OCI-LY7 (cell line): Measurements from ENCODE around the gene TAAR8. TPM values are rescaled to one million over a fixed set of nuclear protein-coding genes. Genes with fewer than 3 reads are reported as not detected.

Source experiments
- BruUV-seq: library from RNA; stranded (reverse); fragments of 400-500 nt; replicated peaks from 2 replicates; lab custom pipeline; 2021; lab: Mats Ljungman, UMichigan
- CTCF ChIA-PET: fragments of 300-600 bp; sonication (Branson Sonifier 250); formaldehyde crosslinking; loops from one replicate; lab custom pipeline; 2022; ENCODE audit warnings: antibody characterized with exemption; ENCODE audit not compliant: unreplicated experiment; lab: Charles Lee
- POLR2A ChIA-PET: fragments of 300-600 bp; sonication (Branson Sonifier 250); formaldehyde crosslinking; loops from one replicate; lab custom pipeline; 2022; ENCODE audit warnings: antibody characterized with exemption; lab: Charles Lee
- DNase-seq: peaks from one replicate; pipeline ENCODE4 v3.0.0-alpha.2; 2015; ENCODE audit warnings: low spot score
- H2AFZ ChIP-seq: fragments of 200-600 bp; sonication (generic), shearing (Covaris generic); 2 replicates; pipeline ENCODE4 v1.6.1; 2014; ENCODE audit warnings: mild to moderate bottlenecking, antibody characterized with exemption, low read length, moderate library complexity
- H3K27ac ChIP-seq: fragments of 200-600 bp; sonication (generic); 2 replicates; pipeline ENCODE4 v1.5.1; 2014; ENCODE audit warnings: mixed run types, low read depth, mild to moderate bottlenecking, moderate library complexity, low read length, inconsistent platforms; ENCODE audit not compliant: poor library complexity, severe bottlenecking
- H3K36me3 ChIP-seq: fragments of 200-600 bp; sonication (generic); 2 replicates; pipeline ENCODE4 v1.6.1; 2014; ENCODE audit warnings: mild to moderate bottlenecking, antibody characterized with exemption, low read length, moderate library complexity, mixed read lengths; ENCODE audit not compliant: insufficient read depth
- H3K4me1 ChIP-seq: fragments of 200-600 bp; sonication (generic); 2 replicates; pipeline ENCODE4 v1.5.1; 2014; ENCODE audit warnings: mild to moderate bottlenecking, low read length; ENCODE audit not compliant: insufficient read depth, poor library complexity, severe bottlenecking
- H3K4me2 ChIP-seq: fragments of 200-600 bp; sonication (generic); 2 replicates; pipeline ENCODE4 v1.6.1; 2014; ENCODE audit warnings: mild to moderate bottlenecking, low read length
- H3K4me3 ChIP-seq: fragments of 200-600 bp; sonication (generic); 2 replicates; pipeline ENCODE4 v1.5.1; 2014; ENCODE audit warnings: mild to moderate bottlenecking, low read depth, low read length; ENCODE audit not compliant: poor library complexity, severe bottlenecking
- H3K79me2 ChIP-seq: fragments of 200-600 bp; sonication (generic); 2 replicates; pipeline ENCODE4 v1.6.1; 2016; ENCODE audit warnings: low read depth, mild to moderate bottlenecking, low read length, moderate library complexity, mixed read lengths; ENCODE audit not compliant: insufficient read depth
- H3K9me2 ChIP-seq: fragments of 200-600 bp; sonication (generic); 2 replicates; pipeline ENCODE4 v1.6.1; 2016; ENCODE audit warnings: mild to moderate bottlenecking, low read length, mixed read lengths; ENCODE audit not compliant: insufficient read depth
- H3K9me3 ChIP-seq: fragments of 200-600 bp; sonication (generic); 2 replicates; pipeline ENCODE4 v1.6.1; 2014; ENCODE audit warnings: mild to moderate bottlenecking, mixed run types, low read length, mixed read lengths
- H4K20me1 ChIP-seq: fragments of 200-600 bp; sonication (generic); 2 replicates; pipeline ENCODE4 v1.6.1; 2014; ENCODE audit warnings: mild to moderate bottlenecking, antibody characterized with exemption, low read length, moderate library complexity, mixed read lengths; ENCODE audit not compliant: insufficient read depth
- EZH2phosphoT487 ChIP-seq: fragments of 200-600 bp; sonication (generic); IDR thresholded peaks from 2 replicates; pipeline ENCODE4 v1.6.1; 2018; ENCODE audit warnings: low read depth, borderline replicate concordance, mild to moderate bottlenecking, mixed run types, antibody characterized with exemption, low read length, moderate library complexity, mixed read lengths
- intact Hi-C: fragments of 100-400 bp; cut with micrococcal nuclease; formaldehyde crosslinking; loops from one replicate; pipeline ENCODE4 v1.10.0; 2022; ENCODE audit not compliant: unreplicated experiment
- total RNA-seq, 2 experiments: library from RNA; depleted of rRNA in 1 of 2; stranded (reverse); fragments of >200 nt in 1 of 2; shearing (Covaris generic) in 1 of 2; gene quantifications; 2 replicates each; pipeline ENCODE4 v1.2.3, GENCODE V29; 2014 to 2022
- TF ChIP-seq, protein P1 (sequence below): fragments of 200-600 bp; sonication (generic); conservative IDR thresholded peaks from 2 replicates; pipeline ENCODE4 v1.5.1; 2014; ENCODE audit warnings: mild to moderate bottlenecking, antibody characterized with exemption, low read length, moderate library complexity, mixed read lengths

Gene TAAR8
- total RNA-seq, 2 experiments from 2014 or later = not detected

DNA sequence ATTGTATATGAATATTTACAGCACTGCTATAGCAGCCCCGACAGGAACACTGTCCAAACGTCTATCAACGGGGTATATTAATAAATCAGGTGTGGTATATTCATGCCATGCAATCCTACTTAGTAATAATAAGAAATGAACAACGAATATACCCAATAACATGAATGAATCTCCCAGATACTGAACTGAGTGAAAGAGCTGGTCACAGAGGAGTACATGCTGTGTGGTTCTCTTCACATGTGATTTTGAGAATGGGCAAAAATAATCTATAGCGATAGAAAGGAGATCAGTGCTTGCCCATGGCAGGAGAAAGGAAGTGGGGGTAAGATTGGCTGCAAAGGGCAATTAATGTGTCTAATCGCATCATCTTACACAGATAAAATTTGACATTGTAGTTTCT is 13.9 kb downstream of the TAAR8 start:
- no peaks in the 10 kb centered on the region for H3K79me2 ChIP-seq
- H2AFZ ChIP-seq = no peak overlapping the region
- no peaks in the 10 kb centered on the region for H3K4me1 ChIP-seq
- POLR2A ChIA-PET = interaction anchor here (1.6 kb wide), 1 partner anchor 26 kb away, joined by 3 read pairs; no protein-coding TSS in a partner anchor
- no peak overlapping the region for H3K4me2 ChIP-seq
- H3K27ac ChIP-seq = no peak overlapping the region
- no peak for TF ChIP-seq EZH2phosphoT487
- TF ChIP-seq, protein P1, sequence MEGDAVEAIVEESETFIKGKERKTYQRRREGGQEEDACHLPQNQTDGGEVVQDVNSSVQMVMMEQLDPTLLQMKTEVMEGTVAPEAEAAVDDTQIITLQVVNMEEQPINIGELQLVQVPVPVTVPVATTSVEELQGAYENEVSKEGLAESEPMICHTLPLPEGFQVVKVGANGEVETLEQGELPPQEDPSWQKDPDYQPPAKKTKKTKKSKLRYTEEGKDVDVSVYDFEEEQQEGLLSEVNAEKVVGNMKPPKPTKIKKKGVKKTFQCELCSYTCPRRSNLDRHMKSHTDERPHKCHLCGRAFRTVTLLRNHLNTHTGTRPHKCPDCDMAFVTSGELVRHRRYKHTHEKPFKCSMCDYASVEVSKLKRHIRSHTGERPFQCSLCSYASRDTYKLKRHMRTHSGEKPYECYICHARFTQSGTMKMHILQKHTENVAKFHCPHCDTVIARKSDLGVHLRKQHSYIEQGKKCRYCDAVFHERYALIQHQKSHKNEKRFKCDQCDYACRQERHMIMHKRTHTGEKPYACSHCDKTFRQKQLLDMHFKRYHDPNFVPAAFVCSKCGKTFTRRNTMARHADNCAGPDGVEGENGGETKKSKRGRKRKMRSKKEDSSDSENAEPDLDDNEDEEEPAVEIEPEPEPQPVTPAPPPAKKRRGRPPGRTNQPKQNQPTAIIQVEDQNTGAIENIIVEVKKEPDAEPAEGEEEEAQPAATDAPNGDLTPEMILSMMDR = no peak
- H4K20me1 ChIP-seq = no peaks in the 10 kb centered on the region
- H3K9me2 ChIP-seq = no peaks in the 10 kb centered on the region
- no TSS peak for BruUV-seq
- intact Hi-C loops = no loop called here
- CTCF ChIA-PET = no interaction called here
- no peaks in the 10 kb centered on the region for H3K9me3 ChIP-seq
- no peaks in the 10 kb centered on the region for H3K36me3 ChIP-seq
- no peak for DNase-seq
- H3K4me3 ChIP-seq = no peak overlapping the region

DNA sequence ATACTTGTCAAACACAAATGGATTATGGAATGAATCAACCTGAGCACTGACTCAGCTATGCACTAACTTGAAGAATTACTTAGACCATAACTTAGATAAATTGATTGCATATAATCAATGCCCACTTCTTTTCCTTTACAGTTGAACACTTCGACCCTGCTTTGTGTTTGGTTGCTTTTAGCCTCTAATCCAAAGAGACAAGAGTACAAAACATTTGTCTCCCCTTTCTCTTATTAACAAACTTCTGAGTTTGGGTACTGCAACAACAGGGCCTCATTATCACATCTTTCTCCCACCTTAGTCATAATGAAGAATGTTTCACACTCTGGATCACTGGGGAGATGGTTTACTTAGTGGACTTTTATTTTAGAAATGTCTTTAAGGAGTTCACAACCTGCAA is 15.1 kb downstream of the TAAR8 start:
- intact Hi-C loops = no loop called here
- no peak overlapping the region for H3K27ac ChIP-seq

DNA sequence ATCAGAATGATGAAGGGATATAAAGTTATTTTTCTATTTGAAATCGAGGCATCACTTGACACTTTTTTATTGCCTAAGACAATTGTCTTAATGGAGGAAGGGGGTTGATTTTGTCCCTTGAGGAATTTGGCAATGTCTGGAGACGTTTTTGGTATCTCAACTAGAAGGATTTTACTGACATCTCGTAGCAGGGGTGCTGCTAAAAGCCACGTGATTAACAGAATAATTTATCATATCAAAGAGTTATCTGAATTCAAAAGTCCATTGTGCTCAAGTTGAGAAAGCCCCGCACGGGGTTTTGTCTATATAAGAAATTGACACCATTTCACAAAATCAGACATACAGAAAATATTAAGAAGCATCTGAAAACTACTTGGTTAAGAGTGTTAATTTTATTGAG is 16.1 kb downstream of the TAAR8 start:
- DNase-seq = no peak
- Histone ChIP-seq H2AFZ (no peak overlapping the region), H3K9me2 (no peaks in the 10 kb centered on the region), H4K20me1 (no peaks in the 10 kb centered on the region), H3K36me3 (no peaks in the 10 kb centered on the region), H3K4me2 (no peak overlapping the region), H3K4me1 (no peaks in the 10 kb centered on the region), H3K79me2 (no peaks in the 10 kb centered on the region), H3K4me3 (no peak overlapping the region), H3K9me3 (no peaks in the 10 kb centered on the region), H3K27ac (no peak overlapping the region)
- intact Hi-C loops = no loop called here
- BruUV-seq = no TSS peak
- TF ChIP-seq, protein P1 = no peak
- TF ChIP-seq EZH2phosphoT487 = no peak
- ChIA-PET CTCF (no interaction called here), POLR2A (interaction anchor here (0.6 to 1.1 kb wide), 2 partner anchors 34 to 497 kb away, joined by 3 to 5 read pairs; no protein-coding TSS in a partner anchor)

More for the DNA sequence above, 15.1 kb downstream of the TAAR8 start:
- no peaks in the 10 kb centered on the region for H4K20me1 ChIP-seq
- POLR2A ChIA-PET = interaction anchor here (0.6 to 1.6 kb wide), 4 partner anchors 11 to 1573 kb away, joined by 3 to 4 read pairs (median 3); no protein-coding TSS in a partner anchor
- TF ChIP-seq, protein P1 = no peak
- TF ChIP-seq EZH2phosphoT487 = no peak
- H3K79me2 ChIP-seq = no peaks in the 10 kb centered on the region
- H3K9me2 ChIP-seq = no peaks in the 10 kb centered on the region
- H3K4me2 ChIP-seq = no peak overlapping the region
- H3K4me3 ChIP-seq = no peak overlapping the region
- BruUV-seq = no TSS peak
- H3K4me1 ChIP-seq = no peaks in the 10 kb centered on the region
- no peaks in the 10 kb centered on the region for H3K9me3 ChIP-seq
- no peak overlapping the region for H2AFZ ChIP-seq
- H3K36me3 ChIP-seq = no peaks in the 10 kb centered on the region
- no peak for DNase-seq
- CTCF ChIA-PET = no interaction called here
